IMR-90 (cell line): Measurements from ENCODE around the gene MYL12B. TPM values are rescaled to one million over a fixed set of nuclear protein-coding genes. Genes with fewer than 3 reads are reported as not detected.

Experiments used
- ATAC-seq: fragments of 200-7000 bp; cut with Tn5 transposase; 2 replicates; pipeline ENCODE4 v1.9.1; 2020; ENCODE audit warnings: low read depth, mild to moderate bottlenecking, moderate library complexity
- BruUV-seq: library from RNA; stranded (reverse); fragments of 400-500 nt; replicated peaks from 2 replicates; lab custom pipeline; 2021; lab: Mats Ljungman, UMichigan
- CTCF ChIA-PET: fragments of 300-600 bp; formaldehyde crosslinking; extraction: SDS; loops from one replicate; lab custom pipeline; 2021; ENCODE audit warnings: antibody characterized with exemption; lab: Yijun Ruan, JAX
- POLR2A ChIA-PET: fragments of 300-600 bp; sonication (Branson Sonifier 250); formaldehyde crosslinking; loops from one replicate; lab custom pipeline; 2022; ENCODE audit warnings: antibody characterized with exemption; ENCODE audit not compliant: unreplicated experiment; lab: Charles Lee
- DNase-seq: peaks from one replicate; pipeline ENCODE4 v3.0.0; 2013
- H2AFZ ChIP-seq: replicated peaks from 2 replicates; pipeline ENCODE3; 2013; ENCODE audit warnings: low read length, mild to moderate bottlenecking; ENCODE audit not compliant: poor library complexity
- H2AK5ac ChIP-seq: 2 replicates; pipeline ENCODE4 v1.6.1; 2013; ENCODE audit warnings: low read depth, low read length, inconsistent platforms
- H2AK9ac ChIP-seq: replicated peaks from 2 replicates; pipeline ENCODE3; 2013; ENCODE audit warnings: mild to moderate bottlenecking, low read depth, low read length, moderate library complexity; ENCODE audit not compliant: poor library complexity
- H2BK120ac ChIP-seq: 2 replicates; pipeline ENCODE4 v1.6.1; 2013; ENCODE audit warnings: low read depth, low read length, inconsistent platforms
- H2BK15ac ChIP-seq: 3 replicates; pipeline ENCODE4 v1.6.1; 2013; ENCODE audit warnings: low read depth, low read length, inconsistent platforms
- H2BK20ac ChIP-seq: 2 replicates; pipeline ENCODE4 v1.6.1; 2013; ENCODE audit warnings: low read depth, mild to moderate bottlenecking, inconsistent platforms, low read length, moderate library complexity
- H2BK5ac ChIP-seq: 2 replicates; pipeline ENCODE4 v1.6.1; 2013; ENCODE audit warnings: mild to moderate bottlenecking, low read depth, low read length, inconsistent platforms; ENCODE audit not compliant: poor library complexity, severe bottlenecking
- H3K14ac ChIP-seq: replicated peaks from 2 replicates; pipeline ENCODE4 v1.6.1; 2013; ENCODE audit warnings: low read depth, low read length, inconsistent platforms
- H3K18ac ChIP-seq: 2 replicates; pipeline ENCODE4 v1.6.1; 2013; ENCODE audit warnings: low read depth, low read length, control low read depth
- H3K23ac ChIP-seq: 2 replicates; pipeline ENCODE4 v1.6.1; 2013; ENCODE audit warnings: low read depth, low read length, inconsistent platforms
- H3K27ac ChIP-seq: 2 replicates; pipeline ENCODE4 v1.5.1; 2013; ENCODE audit warnings: mild to moderate bottlenecking, control low read depth, low read length; ENCODE audit not compliant: insufficient read depth
- H3K27me3 ChIP-seq: 2 replicates; pipeline ENCODE4 v1.6.1; 2013; ENCODE audit warnings: low read length; ENCODE audit not compliant: control insufficient read depth, insufficient read depth
- H3K36me3 ChIP-seq: 2 replicates; pipeline ENCODE4 v1.6.1; 2013; ENCODE audit warnings: low read length, mixed read lengths; ENCODE audit not compliant: control insufficient read depth, insufficient read depth
- H3K4ac ChIP-seq: 2 replicates; pipeline ENCODE4 v1.6.1; 2013; ENCODE audit warnings: low read depth, low read length, inconsistent platforms
- H3K4me1 ChIP-seq: 2 replicates; pipeline ENCODE4 v1.6.1; 2013; ENCODE audit warnings: low read length, mixed read lengths; ENCODE audit not compliant: control insufficient read depth, insufficient read depth
- H3K4me2 ChIP-seq: 2 replicates; pipeline ENCODE4 v1.6.1; 2013; ENCODE audit warnings: low read depth, mild to moderate bottlenecking, control low read depth, low read length, moderate library complexity
- H3K4me3 ChIP-seq: 2 replicates; pipeline ENCODE4 v1.5.1; 2013; ENCODE audit warnings: low read depth, mild to moderate bottlenecking, control low read depth, low read length, moderate library complexity; ENCODE audit not compliant: insufficient read depth
- H3K56ac ChIP-seq: 2 replicates; pipeline ENCODE4 v1.6.1; 2013; ENCODE audit warnings: low read length, inconsistent platforms; ENCODE audit not compliant: insufficient read depth; ENCODE audit errors: extremely low read depth
- H3K79me1 ChIP-seq, 2 experiments: 2 replicates each; pipeline ENCODE4 v1.6.1; 2013; ENCODE audit warnings: low read length in 2 of 2, inconsistent platforms in 1 of 2, low read depth in 1 of 2
- H3K9ac ChIP-seq: 2 replicates; pipeline ENCODE4 v1.6.1; 2013; ENCODE audit warnings: low read depth, low read length, control low read depth
- H3K9me1 ChIP-seq: 2 replicates; pipeline ENCODE4 v1.6.1; 2013; ENCODE audit warnings: low read length, inconsistent platforms; ENCODE audit not compliant: insufficient read depth
- H3K9me3 ChIP-seq: 2 replicates; pipeline ENCODE4 v1.6.1; 2013; ENCODE audit warnings: low read length; ENCODE audit not compliant: control insufficient read depth, insufficient read depth
- H4K20me1 ChIP-seq: 2 replicates; pipeline ENCODE4 v1.6.1; 2013; ENCODE audit warnings: low read length, inconsistent platforms; ENCODE audit not compliant: insufficient read depth
- H4K5ac ChIP-seq: 2 replicates; pipeline ENCODE4 v1.6.1; 2013; ENCODE audit warnings: mild to moderate bottlenecking, low read depth, low read length, control low read depth
- H4K8ac ChIP-seq, 2 experiments: 2 replicates each; pipeline ENCODE4 v1.6.1; 2013; ENCODE audit warnings: low read depth in 2 of 2, low read length in 2 of 2, control low read depth in 1 of 2, inconsistent platforms in 1 of 2
- H4K91ac ChIP-seq: 2 replicates; pipeline ENCODE4 v1.6.1; 2013; ENCODE audit warnings: low read depth, low read length, inconsistent platforms; ENCODE audit not compliant: insufficient read depth
- BHLHE40 ChIP-seq: fragments of 150-350 bp; IDR thresholded peaks from 2 replicates; pipeline ENCODE4 v1.6.1; 2016; ENCODE audit warnings: mild to moderate bottlenecking, low read depth, low read length
- CEBPB ChIP-seq: IDR thresholded peaks from 2 replicates; pipeline ENCODE4 v1.6.1; 2012; ENCODE audit warnings: low read depth, low read length, improper control_type of control experiment
- CTCF ChIP-seq: conservative IDR thresholded peaks from 2 replicates; pipeline ENCODE4 v1.5.1; 2012; ENCODE audit warnings: mild to moderate bottlenecking, low read depth, low read length, improper control_type of control experiment
- FOS ChIP-seq: fragments of 150-350 bp; IDR thresholded peaks from 2 replicates; pipeline ENCODE4 v1.6.1; 2016; ENCODE audit warnings: low read depth, low read length
- MXI1 ChIP-seq: IDR thresholded peaks from 2 replicates; pipeline ENCODE4 v1.6.1; 2012; ENCODE audit warnings: low read depth, mild to moderate bottlenecking, low read length, moderate library complexity, borderline replicate concordance
- RFX5 ChIP-seq: IDR thresholded peaks from 2 replicates; pipeline ENCODE4 v1.8.0; 2012; ENCODE audit warnings: low read depth, mild to moderate bottlenecking, low read length, moderate library complexity
- USF2 ChIP-seq: fragments of 150-350 bp; IDR thresholded peaks from 2 replicates; pipeline ENCODE4 v1.6.1; 2017; ENCODE audit warnings: mild to moderate bottlenecking, antibody characterized with exemption, low read length, low read depth
- WGBS, 2 experiments: methylation state at CpG; one replicate each; pipeline versions ENCODE4 v1.1.5 to v1.1.7; 2013; ENCODE audit warnings: missing lambda C conversion rate in 2 of 2; ENCODE audit not compliant: insufficient read length in 1 of 2; ENCODE audit errors: extremely low coverage in 2 of 2; 5-methylcytosine and 5-hydroxymethylcytosine counted together
- dilution Hi-C: fragments of 300-500 bp; cut with HindIII; formaldehyde crosslinking; loops from one replicate; pipeline ENCODE4 v1.14.3; 2018; ENCODE audit warnings: low sequenced_read_pairs; ENCODE audit not compliant: unreplicated experiment
- in situ Hi-C: fragments of 300-500 bp; cut with MboI; formaldehyde crosslinking; loops from 3 replicates; pipeline ENCODE4 v1.14.3; 2019; ENCODE audit warnings: low sequenced_read_pairs, inconsistent platforms, mixed read lengths
- intact Hi-C: fragments of 100-400 bp; cut with micrococcal nuclease; formaldehyde crosslinking; loops from 2 replicates; pipeline ENCODE4 v1.10.0; 2022
- polyA plus RNA-seq, 3 experiments: library from polyadenylated mRNA; depleted of rRNA; stranded (reverse); fragments of >200 nt; gene quantifications; 2 replicates each; pipeline ENCODE4 v1.2.3, GENCODE V29; 2012; ENCODE audit warnings: low replicate concordance in 1 of 3
- total RNA-seq: library from RNA; depleted of rRNA; stranded (reverse); fragments of >200 nt; gene quantifications from 2 replicates; pipeline ENCODE4 v1.2.3, GENCODE V29; 2012

MYL12B gene
- total and polyA plus RNA-seq, 2 of the 4 experiments (the other 2 are of a cell fraction): 692 to 816 TPM

GRCh38 chr18:3214855-3215637 lies 46.9 kb upstream of the MYL12B start:
- Histone ChIP-seq H3K79me1 (no peaks in the 10 kb centered on the region), H3K36me3 (no peaks in the 10 kb centered on the region), H4K91ac (no peak overlapping the region), H3K9ac (no peak overlapping the region), H4K8ac (no peak overlapping the region), H2AFZ (no peak overlapping the region), H3K4me2 (no peak overlapping the region), H3K9me3 (no peaks in the 10 kb centered on the region), H4K5ac (no peak overlapping the region), H3K27ac (no peak overlapping the region), H3K27me3 (peaks cover 4% of the 10 kb centered on the region; the same call in 1 of the 2 replicates), H2BK120ac (no peak overlapping the region), H2BK15ac (no peak overlapping the region), H2AK5ac (no peak overlapping the region), H3K4me3 (no peak overlapping the region), H3K23ac (no peak overlapping the region), H2AK9ac (no peak overlapping the region), H3K18ac (no peak overlapping the region), H2BK20ac (no peak overlapping the region), H3K56ac (no peak overlapping the region), H3K4ac (no peak overlapping the region), H3K4me1 (no peaks in the 10 kb centered on the region; the same call in 1 of the 2 replicates), H4K20me1 (no peaks in the 10 kb centered on the region), H3K9me1 (no peaks in the 10 kb centered on the region), H2BK5ac (no peak overlapping the region), H3K14ac (no peak overlapping the region)
- ChIA-PET POLR2A (no interaction called here), CTCF (no interaction called here)
- dilution Hi-C loops (no loop called here), intact Hi-C loops (no loop called here), in situ Hi-C loops (no loop called here)
- TF ChIP-seq CEBPB: no peak
- TF ChIP-seq CTCF: no peak
- no peak for TF ChIP-seq MXI1
- TF ChIP-seq BHLHE40: no peak
- TF ChIP-seq RFX5: no peak
- TF ChIP-seq FOS: no peak
- no peak for TF ChIP-seq USF2
- WGBS, 2 experiments: 84% methylated on average over 15 of the region's 36 CpGs; no CpG with 5 or more reads in 1 of the 2 experiments
- no peak for DNase-seq
- ATAC-seq: no peak
- no TSS peak for BruUV-seq
